Spleen (tissue), 3 donors: Measurements from ENCODE around the gene MUCL1.

Experiments used
- POLR2A ChIP-seq, 3 donors: fragments of 450-650 bp; IDR thresholded peaks; one replicate each; pipeline ENCODE4 v1.5.1; 2017; ENCODE audit warnings: antibody characterized with exemption in 3 of 3, mild to moderate bottlenecking in 1 of 3
- POLR2AphosphoS5 ChIP-seq, 3 donors: sonication (generic); formaldehyde crosslinking; IDR thresholded peaks; one replicate each; pipeline ENCODE4 v1.5.1; 2017; ENCODE audit warnings: antibody characterized with exemption in 3 of 3

GRCh38 chr12:54870048-54870447 is 15.7 kb downstream of the MUCL1 start:
- no peak for TF ChIP-seq POLR2AphosphoS5 (IDR thresholded peaks at IDR 0.05)
- TF ChIP-seq POLR2A (IDR thresholded peaks at IDR 0.05), result no peak
